ENCODE results near the gene SEL1L3.

Gene SEL1L3

GRCh38 chr4:25845841-25846653 lies 16.7 kb downstream of the SEL1L3 start:
- no peak for DNase-seq

- DNase-seq = peak; percentile 62
Observed at GRCh38 chr4:25844961-25845712, 17.7 kb downstream of the SEL1L3 start.

- no peak for DNase-seq
Observed at GRCh38 chr4:25843340-25844097, 19.3 kb downstream of the SEL1L3 start.

GRCh38 chr4:25842229-25842845 lies 20.5 kb downstream of the SEL1L3 start:
- DNase-seq = peak; percentile 11

- no peak for DNase-seq
Observed at GRCh38 chr4:25839687-25840086, 23.1 kb downstream of the SEL1L3 start.

GRCh38 chr4:25839233-25839632 lies 23.6 kb downstream of the SEL1L3 start:
- DNase-seq = no peak

GRCh38 chr4:25838526-25838925 lies 24.3 kb downstream of the SEL1L3 start:
- DNase-seq = no peak

GRCh38 chr4:25837107-25837506 lies 25.7 kb downstream of the SEL1L3 start:
- no peak for DNase-seq

- DNase-seq = no peak
Observed at GRCh38 chr4:25835384-25835783, 27.4 kb downstream of the SEL1L3 start.

GRCh38 chr4:25834411-25835107 lies 28.2 kb downstream of the SEL1L3 start:
- DNase-seq = no peak

- DNase-seq = no peak
Observed at GRCh38 chr4:25830548-25830947, 32.2 kb downstream of the SEL1L3 start.

- DNase-seq = no peak
Observed at GRCh38 chr4:25827897-25828296, 34.9 kb downstream of the SEL1L3 start.

- DNase-seq = no peak
Observed at GRCh38 chr4:25827373-25827772, 35.4 kb downstream of the SEL1L3 start.

- DNase-seq = no peak
Observed at GRCh38 chr4:25826074-25826752, 36.6 kb downstream of the SEL1L3 start.

- DNase-seq = no peak
Observed at GRCh38 chr4:25823632-25824031, 39.2 kb downstream of the SEL1L3 start.

GRCh38 chr4:25821899-25822298 lies 40.9 kb downstream of the SEL1L3 start:
- DNase-seq = no peak

GRCh38 chr4:25821267-25821666 lies 41.5 kb downstream of the SEL1L3 start:
- no peak for DNase-seq

GRCh38 chr4:25818876-25819275 lies 43.9 kb downstream of the SEL1L3 start:
- DNase-seq = no peak

- DNase-seq = no peak
Observed at GRCh38 chr4:25818371-25818871, 44.4 kb downstream of the SEL1L3 start.

GRCh38 chr4:25817059-25817681 lies 45.6 kb downstream of the SEL1L3 start:
- DNase-seq = no peak

- no peak for DNase-seq
Observed at GRCh38 chr4:25816591-25817058, 46.2 kb downstream of the SEL1L3 start.

Data from activated CD4-positive, alpha-beta T cell treated with anti-CD3 and anti-CD28 coated beads, Interleukin-10, Interleukin-2, amounts not matched to agents 100 ng/mL and 50 ng/mL, durations not matched to agents 16 hours and 8 hours (primary cell).